Heart left ventricle (tissue), 13 donors: ENCODE measurements around the gene TMED3.

ENCODE experiments used
- CTCF ChIP-seq, 12 donors: fragments of 200-600 bp; sonication (generic) in 4 of 12; IDR thresholded peaks; one replicate each; pipeline versions ENCODE4 v1.5.0 to v1.8.0; 2018 to 2022; ENCODE audit warnings: antibody characterized with exemption in 12 of 12, mild to moderate bottlenecking in 5 of 12
- POLR2A ChIP-seq, 2 donors: fragments of 450-650 bp; IDR thresholded peaks; one replicate each; pipeline ENCODE4 v1.6.1; 2017; ENCODE audit warnings: antibody characterized with exemption in 2 of 2, mild to moderate bottlenecking in 2 of 2, moderate library complexity in 2 of 2
- donor health status: ischemic (EF 13 %, LVEDD 7.1; RV severe dilation, severe dysfunction).
- donor health status: DM: no; HTN: yes; CAD: no.
- donor health status: DM: no; HTN: no; CAD: no.
- donor health status: ischemic (EF 25% LVEDD 6.9; RV normal size, moderate dysfunction).
- donor health status: ischemic (EF 25% LVEDD 5.7; RV mildly dilated, moderate dysfunction).
- donor health status: ischemic (EF 35%, LVEDD 5.7; RV mildly dilated, moderate dysfunction).
- donor health status: nonischemic (EF 11% LVEDD 7.7; RV severe dilation, severe dysfunction).
- donor health status: DM: yes; HTN: yes; CAD: no.
- donor health status: PGD.
- donor health status: ischemic (EF 29% LVEDD 5.4; RV normal size, mild dysfunction).
- donor health status: nonischemic (EF 23%, LVEDD 6.1; RV moderate dilation, normal function).

GRCh38 chr15:79315623-79316328 lies 4.9 kb downstream of the TMED3 start:
- no peak for TF ChIP-seq CTCF (IDR thresholded peaks at IDR 0.05)
- TF ChIP-seq POLR2A (IDR thresholded peaks at IDR 0.05) = no peak
